Karpas-422 (cell line): Measurements from ENCODE around the gene PEF1. TPM values are rescaled to one million over a fixed set of nuclear protein-coding genes. Genes with fewer than 3 reads are reported as not detected.

Experiments used
- DNase-seq: peaks from one replicate; pipeline ENCODE4 v3.0.0-alpha.2; 2015
- H2AFZ ChIP-seq: fragments of 200-600 bp; sonication (generic); 2 replicates; pipeline ENCODE4 v1.6.1; 2014; ENCODE audit warnings: antibody characterized with exemption, low read length, mixed read lengths
- H3K27ac ChIP-seq: fragments of 200-600 bp; sonication (generic); 2 replicates; pipeline ENCODE4 v1.5.1; 2014; ENCODE audit warnings: mild to moderate bottlenecking, low read length, moderate library complexity
- H3K27me3 ChIP-seq: fragments of 200-600 bp; sonication (generic); 2 replicates; pipeline ENCODE4 v1.6.1; 2014; ENCODE audit warnings: low read length, mixed read lengths
- H3K36me3 ChIP-seq: fragments of 200-600 bp; sonication (generic); 2 replicates; pipeline ENCODE4 v1.6.1; 2014; ENCODE audit warnings: low read length, mixed read lengths; ENCODE audit not compliant: insufficient read depth
- H3K4me1 ChIP-seq: fragments of 200-600 bp; sonication (generic); 2 replicates; pipeline ENCODE4 v1.6.1; 2014; ENCODE audit warnings: mild to moderate bottlenecking, low read length, mixed read lengths
- H3K4me2 ChIP-seq: fragments of 200-600 bp; sonication (generic); 2 replicates; pipeline ENCODE4 v1.6.1; 2014; ENCODE audit warnings: low read length, low read depth, mild to moderate bottlenecking; ENCODE audit not compliant: poor library complexity, severe bottlenecking
- H3K4me3 ChIP-seq: fragments of 200-600 bp; sonication (generic); 2 replicates; pipeline ENCODE4 v1.5.1; 2014; ENCODE audit warnings: mild to moderate bottlenecking, antibody characterized with exemption, low read length, mixed read lengths
- H3K79me2 ChIP-seq: fragments of 200-600 bp; sonication (generic); 2 replicates; pipeline ENCODE4 v1.6.1; 2014; ENCODE audit warnings: mild to moderate bottlenecking, low read length, mixed read lengths
- H3K9ac ChIP-seq: fragments of 200-600 bp; sonication (generic); 2 replicates; pipeline ENCODE4 v1.6.0; 2014; ENCODE audit warnings: low read length
- H3K9me2 ChIP-seq: fragments of 200-600 bp; sonication (generic), shearing (Covaris generic); replicated peaks from 2 replicates; pipeline ENCODE4 v1.6.0; 2014; ENCODE audit warnings: mild to moderate bottlenecking, low read length, moderate library complexity; ENCODE audit not compliant: insufficient read depth
- H3K9me3 ChIP-seq: fragments of 300-700, 200-600 bp; sonication (generic); 2 replicates; pipeline ENCODE4 v1.6.1; 2014; ENCODE audit warnings: low read length, mixed read lengths
- H4K20me1 ChIP-seq: fragments of 200-600 bp; sonication (generic); 2 replicates; pipeline ENCODE4 v1.6.1; 2014; ENCODE audit warnings: mild to moderate bottlenecking, antibody characterized with exemption, low read length, low read depth; ENCODE audit not compliant: insufficient read depth
- total RNA-seq: library from RNA; depleted of rRNA; stranded (reverse); fragments of >200 nt; shearing (Covaris generic); gene quantifications from 2 replicates; pipeline ENCODE4 v1.2.3, GENCODE V29; 2014; ENCODE audit warnings: low replicate concordance

Gene PEF1
- total RNA-seq, 1 experiment from 2014 or later: 53.0 TPM

DNA sequence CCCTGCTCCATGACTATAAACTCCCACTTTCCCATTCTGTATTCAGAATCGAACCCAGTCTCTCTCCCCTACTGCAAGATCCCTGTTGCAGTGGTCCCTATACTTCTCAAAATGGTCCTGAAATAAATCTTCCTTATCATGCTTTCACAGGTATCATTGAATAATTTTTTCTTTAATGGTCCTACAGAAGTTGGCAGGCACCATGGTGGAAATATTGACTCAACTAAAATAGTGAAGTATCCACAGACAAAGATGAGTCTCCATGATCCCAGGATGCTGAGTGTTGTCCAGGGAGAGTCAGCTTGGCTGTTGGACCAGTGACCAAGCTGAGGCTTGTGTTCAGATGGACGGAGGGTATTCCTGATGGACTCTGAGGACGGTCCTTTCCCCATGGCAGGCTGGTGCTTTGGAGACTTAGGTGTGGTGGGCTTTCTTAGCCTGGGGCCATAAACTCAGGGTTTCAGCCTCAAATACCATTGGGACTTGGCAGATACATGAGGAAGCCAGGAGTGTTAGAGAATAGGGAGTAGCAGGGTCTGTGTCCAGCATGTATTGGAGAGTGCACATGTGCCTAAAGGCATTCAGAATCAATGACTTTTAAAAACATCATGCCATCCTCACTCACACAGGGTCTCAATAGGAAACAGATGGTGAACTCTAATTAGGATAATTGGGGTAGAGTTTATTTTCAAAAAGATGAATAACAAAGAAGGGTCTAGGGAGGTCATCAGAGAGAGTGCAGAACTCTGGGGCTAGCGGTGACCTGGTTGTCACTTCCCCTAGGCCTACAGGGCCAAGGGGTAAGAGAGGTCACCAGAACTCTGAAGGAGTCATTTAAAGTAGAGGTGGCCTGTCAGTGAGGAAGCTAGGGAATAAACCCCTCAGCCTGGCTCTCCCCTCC, 48.6 kb downstream of the PEF1 start:
- Histone ChIP-seq H3K27me3 (no peaks in the 10 kb centered on the region), H3K4me3 (no peak overlapping the region), H3K27ac (no peak overlapping the region), H3K79me2 (no peaks in the 10 kb centered on the region), H3K4me2 (no peak overlapping the region), H3K36me3 (no peaks in the 10 kb centered on the region), H3K9me2 (no peaks in the 10 kb centered on the region), H3K4me1 (no peaks in the 10 kb centered on the region), H3K9me3 (no peaks in the 10 kb centered on the region), H4K20me1 (no peaks in the 10 kb centered on the region), H2AFZ (no peak overlapping the region), H3K9ac (no peak overlapping the region)
- no peak for DNase-seq

DNA sequence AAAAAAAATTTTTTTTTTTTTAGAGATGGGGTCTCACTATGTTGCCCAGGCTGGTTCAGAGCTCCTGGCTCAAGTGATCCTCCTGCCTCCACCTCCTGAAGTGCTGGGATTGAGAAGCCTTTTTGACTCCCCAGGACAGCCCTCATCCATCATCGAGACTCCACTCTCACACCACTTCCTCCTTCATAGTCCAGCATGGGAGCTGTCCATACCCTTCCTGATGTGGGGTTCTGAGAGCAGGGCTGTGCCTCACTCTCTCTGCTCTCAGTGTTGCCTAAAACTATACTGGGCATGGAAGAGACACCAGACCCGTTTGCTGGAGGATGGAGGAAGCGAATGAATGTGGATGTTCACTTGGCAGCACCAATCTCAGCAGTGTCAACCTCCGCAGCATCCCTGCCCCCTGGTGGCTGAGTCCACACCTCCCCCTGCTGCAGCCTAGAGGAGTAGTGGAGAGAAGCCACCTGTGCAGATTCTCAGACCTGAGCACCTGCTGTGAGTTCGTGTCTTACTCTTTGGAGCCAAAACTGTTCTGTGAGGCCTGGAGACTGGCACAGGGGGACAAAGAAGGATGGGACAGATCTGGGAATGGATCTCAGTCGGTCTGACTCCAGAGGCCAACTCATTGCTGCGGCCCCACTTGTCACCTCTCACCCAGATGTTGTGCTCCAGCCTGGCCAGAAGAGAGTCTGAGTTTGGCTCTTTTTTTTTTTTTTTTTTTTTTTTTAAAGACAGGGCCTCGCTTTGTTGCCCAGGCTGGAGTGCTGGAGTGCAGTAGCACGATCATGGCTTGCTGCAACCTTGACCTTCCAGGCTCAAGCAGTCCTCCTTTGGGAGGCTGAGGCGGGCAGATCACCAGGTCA, 50.7 kb downstream of the PEF1 start:
- Histone ChIP-seq H3K9me2 (no peaks in the 10 kb centered on the region), H3K79me2 (no peaks in the 10 kb centered on the region), H3K36me3 (no peaks in the 10 kb centered on the region), H3K4me2 (no peak overlapping the region), H3K9ac (no peak overlapping the region), H4K20me1 (no peaks in the 10 kb centered on the region), H3K4me3 (no peak overlapping the region), H2AFZ (no peak overlapping the region), H3K27ac (no peak overlapping the region), H3K9me3 (no peaks in the 10 kb centered on the region), H3K4me1 (no peaks in the 10 kb centered on the region), H3K27me3 (no peaks in the 10 kb centered on the region)
- peak; percentile 92 for DNase-seq

DNA sequence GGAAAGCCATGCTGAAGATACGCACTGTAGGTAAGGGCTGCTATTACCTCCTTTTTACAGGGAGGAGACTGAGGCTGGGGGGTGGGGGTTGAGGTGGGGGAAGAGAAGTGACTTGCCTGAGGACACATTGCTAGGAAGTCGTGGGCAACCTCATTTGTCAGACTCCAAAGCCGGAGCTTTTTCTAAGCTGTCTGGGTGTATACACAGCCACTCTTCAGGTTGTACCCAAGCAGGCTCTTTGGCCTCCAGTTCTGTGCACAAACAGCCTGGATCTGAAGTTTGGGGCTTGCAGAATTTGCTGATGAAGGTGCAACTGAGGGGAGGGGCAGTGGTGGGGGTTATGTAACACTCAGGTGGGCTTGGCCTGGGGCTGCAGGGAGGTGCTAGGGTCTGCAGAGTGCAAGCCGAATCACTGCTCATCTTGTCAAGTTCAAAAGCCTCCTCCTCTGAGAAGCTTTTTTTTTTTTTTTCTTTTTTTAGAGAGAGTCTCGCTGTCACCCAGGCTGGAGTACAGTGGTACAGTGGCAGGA, 51.5 kb downstream of the PEF1 start:
- DNase-seq: no peak
- H3K4me1 ChIP-seq: no peaks in the 10 kb centered on the region
- H3K9me3 ChIP-seq: no peaks in the 10 kb centered on the region
- H3K4me2 ChIP-seq: no peak overlapping the region
- H3K9me2 ChIP-seq: no peaks in the 10 kb centered on the region
- H3K27ac ChIP-seq: no peak overlapping the region
- no peak overlapping the region for H2AFZ ChIP-seq
- no peaks in the 10 kb centered on the region for H3K27me3 ChIP-seq
- H4K20me1 ChIP-seq: no peaks in the 10 kb centered on the region
- H3K36me3 ChIP-seq: no peaks in the 10 kb centered on the region
- H3K79me2 ChIP-seq: no peaks in the 10 kb centered on the region
- H3K4me3 ChIP-seq: no peak overlapping the region
- no peak overlapping the region for H3K9ac ChIP-seq

DNA sequence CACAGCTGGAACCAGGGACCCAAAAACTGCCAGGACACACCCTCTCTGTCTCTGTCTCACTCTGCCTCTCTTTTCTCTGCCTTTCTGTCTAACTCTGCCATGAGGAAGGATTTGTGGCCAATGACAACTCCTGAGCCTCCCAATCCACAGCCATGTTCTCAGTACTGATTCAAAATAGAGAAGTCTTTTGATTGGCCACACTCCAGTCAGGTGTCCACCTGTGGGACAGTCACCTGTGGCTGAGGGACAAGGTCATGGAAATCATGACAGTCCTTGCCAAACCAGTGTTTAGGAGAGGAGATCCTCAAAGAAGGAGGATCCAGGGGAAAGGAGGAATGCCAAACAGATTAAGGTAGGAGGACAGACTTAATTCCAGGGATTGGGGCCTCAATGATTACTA, 52.5 kb downstream of the PEF1 start:
- H3K79me2 ChIP-seq: no peaks in the 10 kb centered on the region
- no peak overlapping the region for H2AFZ ChIP-seq
- H3K9ac ChIP-seq: no peak overlapping the region
- H3K27me3 ChIP-seq: no peaks in the 10 kb centered on the region
- H4K20me1 ChIP-seq: no peaks in the 10 kb centered on the region
- H3K4me3 ChIP-seq: no peak overlapping the region
- H3K36me3 ChIP-seq: no peaks in the 10 kb centered on the region
- H3K27ac ChIP-seq: no peak overlapping the region
- H3K9me3 ChIP-seq: no peaks in the 10 kb centered on the region
- H3K4me1 ChIP-seq: no peaks in the 10 kb centered on the region
- no peak overlapping the region for H3K4me2 ChIP-seq
- H3K9me2 ChIP-seq: no peaks in the 10 kb centered on the region
- no peak for DNase-seq

DNA sequence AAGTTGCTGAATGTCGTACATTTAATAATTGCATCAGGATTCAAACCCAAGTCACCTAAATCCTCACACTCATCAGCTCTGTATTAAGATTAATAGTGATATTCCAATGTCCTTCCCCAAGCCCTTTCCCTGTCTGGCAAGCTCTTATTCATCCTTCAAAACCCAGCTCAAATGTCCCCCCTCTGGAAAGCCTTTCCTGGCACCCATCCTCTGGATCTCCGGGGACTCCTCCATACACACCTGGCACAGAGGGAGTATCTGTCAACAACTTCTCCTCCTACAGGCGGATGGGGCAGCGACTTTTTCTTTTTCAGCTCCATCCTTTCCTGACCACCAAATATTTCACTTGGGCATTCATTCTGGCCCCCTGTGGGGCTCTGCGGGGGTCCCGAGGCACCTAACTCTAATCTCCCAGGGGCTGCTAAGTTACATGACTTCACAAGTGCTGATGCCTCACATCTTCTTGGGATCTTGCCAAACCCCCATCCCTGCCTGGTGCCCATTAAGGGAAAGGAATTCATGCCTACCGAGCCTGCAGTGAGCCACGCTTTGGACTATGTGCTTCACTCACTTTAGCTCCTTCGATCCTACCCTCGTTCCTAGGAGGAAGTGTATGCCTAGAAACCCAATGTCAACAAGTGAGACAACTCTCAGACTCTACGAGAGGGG, 53.1 kb downstream of the PEF1 start:
- Histone ChIP-seq H4K20me1 (no peaks in the 10 kb centered on the region), H3K9ac (no peak overlapping the region), H3K9me2 (no peaks in the 10 kb centered on the region), H3K4me1 (no peaks in the 10 kb centered on the region), H3K27me3 (no peaks in the 10 kb centered on the region), H3K79me2 (no peaks in the 10 kb centered on the region), H3K36me3 (no peaks in the 10 kb centered on the region), H3K27ac (no peak overlapping the region), H3K9me3 (no peaks in the 10 kb centered on the region), H3K4me2 (no peak overlapping the region), H3K4me3 (no peak overlapping the region), H2AFZ (no peak overlapping the region)
- DNase-seq: no peak

DNA sequence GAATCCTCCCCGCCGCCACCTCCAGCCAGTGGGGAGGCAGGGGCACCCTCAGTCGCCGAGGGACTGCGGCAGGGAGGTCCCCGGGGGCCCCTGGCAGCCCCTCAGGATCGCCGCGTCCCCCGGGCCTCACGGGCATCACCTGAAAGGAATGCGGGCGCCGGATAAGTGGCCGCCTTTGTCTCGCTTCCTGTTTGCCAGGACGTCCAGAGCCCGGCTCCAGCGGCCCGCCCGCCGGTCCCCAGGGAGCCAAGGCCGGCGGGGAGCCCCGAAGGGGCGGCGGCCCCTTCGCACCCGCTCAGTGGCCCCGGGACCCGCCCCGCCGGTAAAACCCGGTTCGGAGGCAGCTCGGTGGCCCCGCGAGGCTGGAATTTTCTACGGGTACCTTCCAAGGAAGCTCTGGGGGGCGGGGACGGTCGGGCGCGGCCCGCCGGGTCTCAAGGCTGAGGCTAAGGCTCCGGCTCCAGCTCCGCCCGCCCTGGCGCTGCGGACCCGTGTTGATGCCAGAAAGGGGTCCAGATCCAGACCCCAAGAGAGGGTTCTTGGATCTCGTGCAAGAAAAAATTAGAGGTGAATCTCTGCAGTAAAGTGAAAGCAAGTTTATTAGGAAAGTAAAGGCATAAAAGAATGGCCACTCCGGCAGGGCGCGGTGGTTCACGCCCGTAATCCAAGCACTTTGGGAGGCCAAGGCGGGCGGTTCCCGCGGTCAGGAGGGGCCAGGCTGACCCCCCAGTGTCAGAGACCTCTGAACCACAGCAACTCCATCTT, 55.7 kb downstream of the PEF1 start:
- no peak overlapping the region for H3K9ac ChIP-seq

DNA sequence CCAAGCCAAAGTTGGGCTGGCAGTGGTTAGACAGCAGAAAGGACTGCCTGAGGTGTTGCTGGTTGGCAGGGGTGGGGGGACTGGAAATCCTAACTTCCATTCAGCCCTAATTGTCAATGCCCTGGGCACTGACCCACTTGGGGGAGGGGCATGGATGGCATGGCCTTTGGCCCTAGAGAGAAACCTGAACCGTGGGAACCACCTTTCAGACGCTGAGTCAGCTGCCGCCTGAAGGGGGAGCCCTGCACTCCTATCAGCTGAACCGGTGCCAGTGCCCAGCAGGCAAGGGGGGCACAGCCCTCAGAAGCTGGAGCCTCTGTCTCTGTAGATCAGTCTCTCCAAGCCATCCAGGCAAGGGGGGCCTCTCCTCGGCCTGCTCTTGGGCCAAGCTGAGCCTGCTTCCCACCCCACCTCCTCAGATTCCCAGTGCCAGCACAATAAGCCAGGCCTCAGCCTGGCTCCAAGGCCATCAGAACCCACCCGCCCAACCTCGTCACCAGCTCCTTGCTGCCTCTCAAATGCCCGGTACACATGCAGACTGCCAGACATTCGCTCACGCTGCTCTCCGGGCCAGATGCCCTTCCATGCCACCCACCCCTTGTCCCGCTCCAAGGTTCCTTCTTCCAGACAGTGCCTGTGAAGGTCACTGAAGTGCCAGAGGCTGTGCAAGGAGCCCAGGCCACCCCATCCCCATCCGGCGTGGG, 56.8 kb downstream of the PEF1 start:
- Histone ChIP-seq H3K4me2 (no peak overlapping the region), H3K27me3 (no peaks in the 10 kb centered on the region), H3K9me3 (no peaks in the 10 kb centered on the region), H3K36me3 (no peaks in the 10 kb centered on the region), H3K79me2 (no peaks in the 10 kb centered on the region), H3K27ac (no peak overlapping the region), H3K9ac (no peak overlapping the region), H3K9me2 (no peaks in the 10 kb centered on the region), H2AFZ (no peak overlapping the region), H4K20me1 (no peaks in the 10 kb centered on the region), H3K4me3 (no peak overlapping the region), H3K4me1 (no peaks in the 10 kb centered on the region)
- peak; percentile 82 for DNase-seq

More for the DNA sequence above, 55.7 kb downstream of the PEF1 start:
- no peak overlapping the region for H3K27ac ChIP-seq
- H3K4me2 ChIP-seq: no peak overlapping the region
- H3K79me2 ChIP-seq: no peaks in the 10 kb centered on the region
- no peak overlapping the region for H2AFZ ChIP-seq
- no peaks in the 10 kb centered on the region for H3K36me3 ChIP-seq
- H3K9me3 ChIP-seq: no peaks in the 10 kb centered on the region
- no peaks in the 10 kb centered on the region for H3K27me3 ChIP-seq
- no peak overlapping the region for H3K4me3 ChIP-seq
- H4K20me1 ChIP-seq: no peaks in the 10 kb centered on the region
- no peaks in the 10 kb centered on the region for H3K9me2 ChIP-seq
- no peaks in the 10 kb centered on the region for H3K4me1 ChIP-seq
- DNase-seq: no peak
